ENCODE measurements around the gene ZBTB43.

Gene ZBTB43

DNA sequence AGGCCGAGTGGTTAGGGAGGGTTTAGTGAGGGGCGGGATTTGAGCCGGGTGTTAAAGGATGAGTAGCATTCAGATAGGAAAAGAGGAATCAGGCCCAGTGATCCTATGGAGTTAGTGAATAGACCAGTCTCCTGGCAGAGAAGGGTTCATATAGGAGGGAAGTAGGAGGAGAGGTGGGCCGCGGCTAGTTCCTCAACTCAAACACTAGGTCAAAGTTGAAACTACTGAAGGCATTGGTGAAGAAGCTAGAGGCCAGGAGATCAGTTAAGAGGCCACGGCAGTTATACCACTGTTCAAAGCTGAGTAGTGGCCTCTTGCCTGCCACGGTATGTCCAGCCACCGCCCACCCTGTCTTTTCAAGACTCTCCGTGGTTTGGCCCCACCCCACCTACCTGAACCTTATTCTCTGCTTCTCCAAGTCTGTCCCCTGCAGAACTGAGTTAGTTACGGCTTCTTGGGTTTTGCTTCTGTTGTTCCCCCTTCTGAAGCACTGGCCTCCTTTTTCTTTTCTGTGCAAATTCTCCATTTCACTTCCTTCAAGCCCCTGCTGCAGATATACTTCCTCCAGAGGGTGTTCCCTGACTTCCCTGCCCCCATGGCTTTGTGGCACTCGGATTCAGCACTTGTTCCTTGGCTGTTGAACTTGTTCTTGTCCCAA lies 57.4 kb downstream of the ZBTB43 start:
- no peak for DNase-seq (ENCODE audit: insufficient read length)
- no peak for FAIRE-seq
- TF ChIP-seq POLR2AphosphoS5 (IDR thresholded peaks at IDR 0.05; ENCODE audit: low read depth, low read length): no peak
- TF ChIP-seq POLR2A (IDR thresholded peaks at IDR 0.05; ENCODE audit: low read depth, low read length): no peak
- TF ChIP-seq TAF1 (IDR thresholded peaks at IDR 0.05; ENCODE audit: borderline replicate concordance, low read depth, low read length): no peak

DNA sequence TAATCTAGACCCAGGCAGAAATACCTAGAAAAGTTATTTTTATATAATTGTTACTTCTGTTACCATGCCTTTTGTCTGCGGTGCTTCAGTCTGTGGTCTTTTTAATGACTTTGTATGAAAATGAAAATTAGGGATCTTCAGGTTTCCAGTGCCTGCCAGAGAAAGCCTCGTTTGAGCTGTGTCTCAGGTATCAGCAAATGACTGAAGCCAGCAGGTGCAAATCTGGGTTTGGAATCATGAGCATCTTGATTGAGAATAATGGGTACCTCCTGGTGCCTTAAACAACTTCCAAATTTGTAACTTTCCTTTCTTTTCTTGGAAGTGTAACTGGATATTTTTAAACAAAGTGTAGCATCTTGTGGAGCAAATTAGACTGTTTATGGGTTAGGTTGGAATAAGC lies 59.9 kb downstream of the ZBTB43 start:
- TF ChIP-seq POLR2AphosphoS5 (IDR thresholded peaks at IDR 0.05; ENCODE audit: low read depth, low read length) (no peak), POLR2A (IDR thresholded peaks at IDR 0.05; ENCODE audit: low read depth, low read length) (no peak)
- DNase-seq (ENCODE audit: insufficient read length) (no peak), FAIRE-seq (no peak)

DNA sequence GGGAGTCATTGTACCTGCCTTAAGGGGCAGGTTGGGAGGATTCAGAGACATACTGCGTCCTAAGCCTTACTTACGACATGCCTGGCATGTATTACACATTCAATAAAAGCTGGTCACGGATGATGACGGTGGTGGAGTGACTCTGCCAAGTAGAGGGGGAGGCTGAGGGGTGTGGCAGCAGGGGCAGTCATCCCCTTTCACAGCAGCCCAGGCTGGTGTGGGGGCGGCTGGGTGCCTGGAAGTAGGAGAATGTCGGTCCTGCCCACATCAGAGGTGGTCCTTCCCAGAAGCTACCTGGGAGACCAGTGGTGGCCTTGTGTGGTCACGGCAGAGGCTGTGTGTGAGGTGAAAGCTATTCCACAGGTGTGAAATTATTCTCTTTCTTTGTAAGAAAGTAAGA lies 64.5 kb downstream of the ZBTB43 start:
- no peak for DNase-seq (ENCODE audit: insufficient read length)
- TF ChIP-seq TAF1 (IDR thresholded peaks at IDR 0.05; ENCODE audit: borderline replicate concordance, low read depth, low read length) (no peak), POLR2AphosphoS5 (IDR thresholded peaks at IDR 0.05; ENCODE audit: low read depth, low read length) (no peak), POLR2A (IDR thresholded peaks at IDR 0.05; ENCODE audit: low read depth, low read length) (no peak)
- no peak for FAIRE-seq

DNA sequence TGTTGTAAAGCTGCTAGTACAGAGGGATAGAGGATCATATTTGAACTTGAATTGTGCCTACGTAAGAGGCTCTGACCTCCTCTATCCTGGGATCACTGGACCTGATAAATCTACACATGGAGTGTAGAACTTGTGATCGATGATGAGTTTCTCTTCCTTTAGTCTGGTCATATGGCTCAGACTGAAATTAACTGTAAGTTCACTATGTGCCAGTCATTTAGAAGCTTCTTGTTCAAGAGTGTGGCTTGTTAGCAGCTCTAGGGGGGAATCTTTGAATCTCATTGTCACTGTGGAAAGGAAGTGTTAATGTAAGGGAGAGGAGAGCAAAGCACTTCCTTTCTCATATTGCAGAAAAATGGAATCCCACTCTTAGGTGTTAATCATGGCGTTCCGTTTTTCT lies 67.7 kb downstream of the ZBTB43 start:
- TF ChIP-seq POLR2AphosphoS5 (IDR thresholded peaks at IDR 0.05; ENCODE audit: low read depth, low read length) (no peak), TAF1 (IDR thresholded peaks at IDR 0.05; ENCODE audit: borderline replicate concordance, low read depth, low read length) (no peak), POLR2A (IDR thresholded peaks at IDR 0.05; ENCODE audit: low read depth, low read length) (no peak)
- FAIRE-seq (no peak), DNase-seq (ENCODE audit: insufficient read length) (no peak)

DNA sequence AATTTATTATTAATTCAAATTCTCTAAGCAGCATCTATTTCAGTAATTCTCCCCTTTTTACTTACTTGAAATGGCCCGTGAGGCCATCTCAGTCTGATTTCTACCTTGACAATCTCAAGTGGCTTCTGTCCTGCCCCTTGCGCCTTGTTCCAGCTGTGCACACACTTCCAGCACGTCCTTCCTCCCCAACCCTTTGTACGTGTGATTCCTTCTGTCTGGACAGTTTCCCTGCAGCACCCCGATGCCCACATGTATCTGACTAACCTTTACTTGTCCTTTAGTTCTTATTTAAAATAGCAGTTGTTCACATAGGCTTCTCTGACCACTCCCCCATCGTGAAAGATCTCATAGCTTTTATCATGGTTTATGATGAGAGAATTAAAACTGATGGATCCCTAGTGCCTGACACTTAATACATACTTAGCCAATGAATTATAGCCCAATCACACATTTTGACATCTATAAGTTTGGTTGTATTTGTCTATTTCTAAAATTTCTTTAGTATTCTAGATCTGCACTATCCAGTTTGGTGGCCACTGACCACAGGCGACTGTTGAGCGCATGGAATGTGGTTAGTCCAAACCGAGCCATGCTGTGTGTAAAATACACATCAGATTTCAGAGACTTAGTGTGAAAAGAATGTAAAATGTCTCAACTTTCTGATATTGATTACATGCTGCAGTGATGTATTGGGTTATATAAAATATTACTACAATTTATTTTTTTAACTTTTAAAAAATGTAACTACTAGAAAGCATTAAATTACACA lies 69.9 kb downstream of the ZBTB43 start:
- TF ChIP-seq POLR2A (IDR thresholded peaks at IDR 0.05; ENCODE audit: low read depth, low read length) (no peak), POLR2AphosphoS5 (IDR thresholded peaks at IDR 0.05; ENCODE audit: low read depth, low read length) (no peak), TAF1 (IDR thresholded peaks at IDR 0.05; ENCODE audit: borderline replicate concordance, low read depth, low read length) (no peak)
- peak; percentile 9 for FAIRE-seq
- no peak for DNase-seq (ENCODE audit: insufficient read length)

DNA sequence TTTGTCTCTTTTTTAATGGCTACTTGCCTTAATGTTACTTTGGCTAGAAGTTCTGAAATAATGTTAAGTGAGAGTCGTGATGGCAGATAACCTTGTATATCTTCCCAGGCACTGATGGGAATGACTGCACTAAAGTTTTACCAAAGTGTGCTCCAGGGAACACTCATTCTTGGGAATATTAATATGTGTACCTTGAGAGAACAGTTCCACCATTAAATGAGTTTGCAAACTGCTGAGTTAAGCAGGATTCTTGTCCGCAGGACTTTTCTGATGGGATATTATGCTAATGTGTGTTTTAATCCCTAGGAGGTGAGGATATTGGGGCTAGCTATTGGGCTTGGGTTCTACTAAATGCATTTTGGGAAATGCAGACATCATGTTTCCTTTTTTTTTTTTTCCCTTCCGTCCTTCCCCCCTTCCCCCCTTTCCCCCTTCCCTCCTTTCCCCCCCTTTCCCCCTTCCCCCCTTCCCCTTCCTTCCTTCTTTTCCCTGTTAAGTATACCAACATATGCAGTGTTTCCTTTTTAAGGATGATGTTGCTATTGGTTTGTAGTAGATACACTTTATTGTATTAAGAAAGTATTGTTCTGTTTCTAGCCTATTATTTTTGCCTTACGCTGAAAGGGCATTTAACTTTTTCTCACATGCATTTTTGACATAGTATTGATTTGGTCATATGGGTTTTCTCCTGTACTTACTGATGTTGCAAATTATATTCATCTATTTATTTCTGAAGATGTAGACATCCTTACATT lies 71.1 kb downstream of the ZBTB43 start:
- FAIRE-seq: no peak

DNA sequence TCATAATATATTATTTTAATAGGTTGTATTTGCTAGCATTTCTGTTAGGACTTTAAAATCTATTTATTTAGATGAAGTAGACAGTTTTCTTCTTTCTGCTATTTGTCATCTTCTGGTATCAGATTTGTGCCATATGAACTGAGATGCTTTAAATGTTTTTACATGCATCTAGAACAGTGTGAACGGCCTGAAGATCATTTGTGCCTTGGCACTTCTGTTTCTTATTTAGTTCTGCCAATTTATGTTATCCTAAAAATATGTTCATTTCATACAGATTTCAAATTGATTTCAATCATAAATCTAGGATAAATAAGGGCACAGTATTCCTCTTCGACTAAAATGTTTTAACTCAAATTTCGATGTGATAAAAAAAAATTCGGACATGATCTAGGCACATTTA lies 71.7 kb downstream of the ZBTB43 start:
- DNase-seq (ENCODE audit: insufficient read length) (no peak), FAIRE-seq (no peak)
- TF ChIP-seq TAF1 (IDR thresholded peaks at IDR 0.05; ENCODE audit: borderline replicate concordance, low read depth, low read length) (no peak), POLR2A (IDR thresholded peaks at IDR 0.05; ENCODE audit: low read depth, low read length) (no peak), POLR2AphosphoS5 (IDR thresholded peaks at IDR 0.05; ENCODE audit: low read depth, low read length) (no peak)

More for the DNA sequence above, 71.1 kb downstream of the ZBTB43 start:
- TF ChIP-seq POLR2AphosphoS5 (IDR thresholded peaks at IDR 0.05; ENCODE audit: low read depth, low read length) (no peak), POLR2A (IDR thresholded peaks at IDR 0.05; ENCODE audit: low read depth, low read length) (no peak), TAF1 (IDR thresholded peaks at IDR 0.05; ENCODE audit: borderline replicate concordance, low read depth, low read length) (no peak)
- DNase-seq (ENCODE audit: insufficient read length): no peak

DNA sequence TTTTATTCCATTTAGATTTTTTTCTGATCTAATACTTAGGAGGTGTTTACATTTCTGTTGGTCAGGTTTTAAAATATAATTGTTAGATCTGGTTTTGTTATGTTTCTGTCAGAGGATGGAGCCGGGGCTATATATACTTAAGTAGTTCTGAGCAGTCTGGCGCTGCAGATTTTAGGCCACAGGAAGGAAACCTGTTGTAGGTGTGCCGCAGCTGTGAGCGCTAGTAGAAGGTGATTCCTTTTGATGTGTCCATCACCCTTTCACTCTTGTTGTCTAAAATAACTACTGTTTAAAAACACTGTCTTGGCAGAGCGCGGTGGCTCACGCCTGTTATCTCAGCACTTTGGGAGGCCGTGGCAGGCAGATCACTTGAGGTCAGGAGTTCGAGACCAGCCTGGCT lies 72.6 kb downstream of the ZBTB43 start:
- DNase-seq (ENCODE audit: insufficient read length) (no peak), FAIRE-seq (no peak)

DNA sequence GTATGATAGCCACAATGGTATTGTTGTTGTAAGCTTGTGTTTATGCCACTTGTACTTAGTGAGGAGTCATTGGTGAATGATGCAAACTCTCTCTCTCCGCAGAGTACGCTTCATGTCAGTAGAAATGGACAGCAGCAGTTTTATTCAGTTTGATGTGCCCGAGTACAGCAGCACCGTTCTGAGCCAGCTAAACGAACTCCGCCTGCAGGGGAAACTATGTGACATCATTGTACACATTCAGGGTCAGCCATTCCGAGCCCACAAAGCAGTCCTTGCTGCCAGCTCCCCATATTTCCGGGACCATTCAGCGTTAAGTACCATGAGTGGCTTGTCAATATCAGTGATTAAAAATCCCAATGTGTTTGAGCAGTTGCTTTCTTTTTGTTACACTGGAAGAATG lies 74.4 kb downstream of the ZBTB43 start:
- TF ChIP-seq POLR2AphosphoS5 (IDR thresholded peaks at IDR 0.05; ENCODE audit: low read depth, low read length) (no peak), POLR2A (IDR thresholded peaks at IDR 0.05; ENCODE audit: low read depth, low read length) (no peak), TAF1 (IDR thresholded peaks at IDR 0.05; ENCODE audit: borderline replicate concordance, low read depth, low read length) (no peak)
- DNase-seq (ENCODE audit: insufficient read length): no peak

More for the DNA sequence above, 72.6 kb downstream of the ZBTB43 start:
- no peak for TF ChIP-seq POLR2AphosphoS5 (IDR thresholded peaks at IDR 0.05; ENCODE audit: low read depth, low read length)
- TF ChIP-seq TAF1 (IDR thresholded peaks at IDR 0.05; ENCODE audit: borderline replicate concordance, low read depth, low read length): no peak

DNA sequence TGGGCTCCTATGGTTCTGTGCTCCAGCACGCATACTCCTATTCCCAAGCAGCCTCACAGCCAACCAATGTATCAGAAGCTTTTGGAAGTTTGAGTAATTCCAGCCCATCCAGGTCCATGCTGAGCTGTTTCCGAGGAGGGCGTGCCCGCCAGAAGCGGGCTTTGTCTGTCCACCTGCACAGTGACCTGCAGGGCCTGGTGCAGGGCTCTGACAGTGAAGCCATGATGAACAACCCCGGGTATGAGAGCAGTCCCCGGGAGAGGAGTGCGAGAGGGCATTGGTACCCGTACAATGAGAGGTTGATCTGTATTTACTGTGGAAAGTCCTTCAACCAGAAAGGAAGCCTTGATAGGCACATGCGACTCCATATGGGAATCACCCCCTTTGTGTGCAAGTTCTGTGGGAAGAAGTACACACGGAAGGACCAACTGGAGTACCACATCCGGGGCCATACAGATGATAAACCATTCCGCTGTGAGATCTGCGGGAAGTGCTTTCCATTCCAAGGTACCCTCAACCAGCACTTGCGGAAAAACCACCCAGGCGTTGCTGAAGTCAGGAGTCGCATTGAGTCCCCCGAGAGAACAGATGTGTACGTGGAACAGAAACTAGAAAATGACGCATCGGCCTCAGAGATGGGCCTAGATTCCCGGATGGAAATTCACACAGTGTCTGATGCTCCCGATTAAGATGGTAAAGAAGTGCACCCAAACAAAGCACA lies 75.5 kb downstream of the ZBTB43 start:
- FAIRE-seq: no peak
- TF ChIP-seq POLR2A (IDR thresholded peaks at IDR 0.05; ENCODE audit: low read depth, low read length): no peak
- TF ChIP-seq POLR2AphosphoS5 (IDR thresholded peaks at IDR 0.05; ENCODE audit: low read depth, low read length): no peak
- no peak for TF ChIP-seq TAF1 (IDR thresholded peaks at IDR 0.05; ENCODE audit: borderline replicate concordance, low read depth, low read length)
- DNase-seq (ENCODE audit: insufficient read length): no peak

More for the DNA sequence above, 74.4 kb downstream of the ZBTB43 start:
- FAIRE-seq: no peak

DNA sequence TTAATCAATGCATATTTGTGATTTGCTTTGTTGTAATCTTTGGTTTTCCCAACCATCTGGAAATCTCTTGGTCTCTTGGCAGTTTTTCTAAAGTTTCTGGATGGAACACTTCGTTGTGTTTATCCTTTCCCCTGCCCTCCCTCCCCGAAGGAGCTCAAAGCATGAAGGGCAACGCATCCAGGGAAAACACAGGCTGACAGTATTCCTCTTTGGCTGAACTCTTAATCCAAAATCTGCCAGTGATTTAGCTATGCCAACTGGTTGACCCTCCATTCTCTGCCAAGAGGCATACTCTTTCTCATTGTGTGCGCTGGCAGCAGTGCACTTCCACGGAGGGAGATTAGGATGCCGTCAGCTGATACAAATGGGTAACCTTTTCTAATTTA lies 76.1 kb downstream of the ZBTB43 start:
- TF ChIP-seq POLR2AphosphoS5 (IDR thresholded peaks at IDR 0.05; ENCODE audit: low read depth, low read length): no peak
- TF ChIP-seq POLR2A (IDR thresholded peaks at IDR 0.05; ENCODE audit: low read depth, low read length): no peak
- no peak for TF ChIP-seq TAF1 (IDR thresholded peaks at IDR 0.05; ENCODE audit: borderline replicate concordance, low read depth, low read length)
- DNase-seq (ENCODE audit: insufficient read length) (no peak), FAIRE-seq (no peak)
